Body of pancreas (tissue), 4 donors: ENCODE results near the gene VGLL2.
"Not testable (repeated sequence)": the region's sequence is repeated elsewhere in the genome, so short reads cannot be mapped to it uniquely, and the experiment has no call there.

Experiments
- CTCF ChIP-seq, 7 experiments: fragments of 450-650 bp in 4 of 7; fragments of 200-600 bp in 3 of 7; sonication (generic) in 3 of 7; IDR thresholded peaks; one replicate each; pipeline ENCODE4 v1.5.1; 2016 to 2019; ENCODE audit warnings: antibody characterized with exemption in 7 of 7
- POLR2A ChIP-seq, 3 donors: fragments of 450-650 bp; IDR thresholded peaks; one replicate each; pipeline ENCODE4 v1.6.1; 2016; ENCODE audit warnings: antibody characterized with exemption in 3 of 3, mild to moderate bottlenecking in 2 of 3

GRCh38 chr6:117244571-117244970, 20.8 kb upstream of the VGLL2 start:
- TF ChIP-seq POLR2A, CTCF (IDR thresholded peaks at IDR 0.05): not testable (repeated sequence)
